Activated naive CD8-positive, alpha-beta T cell treated with anti-CD3 and anti-CD28 coated beads, Interleukin-2, amount 50 U/mL, for 16 hours (primary cell): ENCODE data around the gene MICOS13.
"Not testable (repeated sequence)": the region's sequence is repeated elsewhere in the genome, so short reads cannot be mapped to it uniquely, and the experiment has no call there.

Experiments used
- DNase-seq: peaks from one replicate; pipeline ENCODE4 v3.0.0-alpha.2; 2020; ENCODE audit warnings: low read depth, low spot score

The MICOS13 gene

DNA sequence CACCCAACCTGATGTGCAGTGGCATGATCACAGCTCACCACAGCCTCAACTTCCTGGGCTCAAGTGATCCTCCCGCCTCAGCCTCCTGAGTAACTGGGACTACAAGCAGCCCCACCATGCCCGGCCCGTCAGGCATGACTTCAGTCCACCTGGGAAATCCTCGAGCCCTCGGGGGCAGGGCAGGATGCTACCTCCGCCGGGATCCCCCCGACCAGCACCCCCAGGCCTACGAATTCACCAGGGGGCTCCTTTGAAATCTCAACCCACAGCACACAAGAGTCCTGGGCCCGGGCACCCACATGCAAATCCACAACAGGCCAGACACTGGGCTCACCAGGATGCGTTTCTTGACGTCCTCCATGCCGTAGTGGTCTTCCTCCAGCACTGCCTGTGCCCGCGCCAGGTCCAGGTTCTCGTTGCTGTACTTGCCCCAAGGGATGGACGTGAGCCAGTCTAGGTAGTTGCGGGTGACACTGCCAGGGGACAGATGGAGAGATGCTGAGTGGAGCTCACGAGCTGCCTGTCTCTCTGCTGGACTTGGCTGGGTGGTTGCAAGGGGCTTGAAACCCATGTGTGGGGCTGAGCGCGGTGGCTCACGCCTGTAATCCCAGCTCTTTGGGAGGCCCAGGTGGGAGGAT, 20.3 kb upstream of the MICOS13 start:
- DNase-seq: no peak

DNA sequence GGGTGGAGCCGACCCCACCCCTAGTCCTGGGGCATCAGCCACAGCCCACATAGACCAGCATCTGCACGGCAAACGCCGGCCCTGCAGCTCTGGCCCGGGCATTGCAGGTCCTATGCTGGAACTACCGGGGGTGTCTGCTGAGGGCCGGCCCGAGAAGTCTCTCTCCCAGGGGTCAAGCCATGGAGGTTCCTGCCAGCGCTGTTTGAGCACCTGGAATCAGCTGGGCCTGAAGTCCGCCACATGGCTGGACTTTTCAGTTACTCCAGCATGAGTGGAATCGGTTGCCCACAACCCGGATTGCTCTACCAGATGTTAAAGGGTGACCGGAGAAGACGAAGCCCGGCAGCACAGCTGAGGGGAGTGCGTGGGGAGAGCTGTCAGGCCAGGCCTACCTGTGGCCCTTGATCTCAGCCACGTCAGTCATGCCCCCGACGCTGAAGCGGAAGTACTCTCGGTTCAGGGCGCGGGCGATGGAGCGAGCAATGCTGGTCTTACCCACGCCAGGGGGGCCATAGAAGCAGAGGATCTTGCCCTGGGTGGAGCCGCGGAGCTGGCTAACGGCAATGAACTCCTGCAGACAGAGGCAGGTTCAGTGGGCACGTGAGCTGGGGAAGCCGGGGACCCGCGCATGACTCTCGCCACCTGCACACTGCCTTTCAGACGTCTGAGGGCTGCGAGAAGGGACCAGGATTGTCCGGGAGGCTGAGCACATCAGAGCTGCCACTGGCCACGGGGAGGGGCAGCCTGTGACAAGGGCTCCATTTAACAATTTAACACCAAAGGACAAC, 18.5 kb upstream of the MICOS13 start:
- no peak for DNase-seq

DNA sequence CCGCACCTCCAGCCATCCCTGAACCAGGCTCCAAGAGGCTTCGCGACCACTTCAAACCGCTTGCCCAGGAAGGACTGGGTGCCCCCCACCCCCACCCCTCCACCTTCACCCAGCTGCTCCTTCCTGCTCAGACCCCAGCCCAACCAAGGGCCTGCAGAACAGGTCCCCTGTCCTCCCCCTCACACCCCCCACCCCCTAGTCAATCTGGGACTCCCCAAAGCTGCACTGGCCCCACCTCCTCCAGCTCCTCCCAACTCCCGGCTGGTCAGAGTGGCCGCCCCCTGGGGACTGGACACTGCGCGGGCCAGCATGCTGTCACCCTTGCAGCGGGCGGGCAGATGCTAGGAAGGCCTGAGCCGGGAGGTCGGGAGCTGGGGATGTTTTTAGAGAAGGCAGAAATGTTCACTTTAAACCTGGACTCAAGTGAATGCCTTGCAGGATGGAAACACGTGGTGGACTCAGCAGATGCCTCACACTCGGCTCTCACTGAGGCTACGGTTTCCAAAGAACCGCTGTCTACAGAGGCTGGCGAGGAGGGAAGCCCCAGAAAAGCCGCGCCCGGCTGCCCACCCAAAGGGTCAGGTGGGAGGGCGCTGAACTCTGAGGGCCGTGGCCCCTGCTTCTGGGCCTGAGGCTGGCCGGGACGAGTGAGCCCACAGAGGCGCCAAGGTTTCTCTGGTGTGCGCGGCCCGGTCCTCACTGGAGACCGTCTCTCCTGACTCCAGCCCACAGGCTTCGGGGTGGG, 17.7 kb upstream of the MICOS13 start:
- DNase-seq: no peak

DNA sequence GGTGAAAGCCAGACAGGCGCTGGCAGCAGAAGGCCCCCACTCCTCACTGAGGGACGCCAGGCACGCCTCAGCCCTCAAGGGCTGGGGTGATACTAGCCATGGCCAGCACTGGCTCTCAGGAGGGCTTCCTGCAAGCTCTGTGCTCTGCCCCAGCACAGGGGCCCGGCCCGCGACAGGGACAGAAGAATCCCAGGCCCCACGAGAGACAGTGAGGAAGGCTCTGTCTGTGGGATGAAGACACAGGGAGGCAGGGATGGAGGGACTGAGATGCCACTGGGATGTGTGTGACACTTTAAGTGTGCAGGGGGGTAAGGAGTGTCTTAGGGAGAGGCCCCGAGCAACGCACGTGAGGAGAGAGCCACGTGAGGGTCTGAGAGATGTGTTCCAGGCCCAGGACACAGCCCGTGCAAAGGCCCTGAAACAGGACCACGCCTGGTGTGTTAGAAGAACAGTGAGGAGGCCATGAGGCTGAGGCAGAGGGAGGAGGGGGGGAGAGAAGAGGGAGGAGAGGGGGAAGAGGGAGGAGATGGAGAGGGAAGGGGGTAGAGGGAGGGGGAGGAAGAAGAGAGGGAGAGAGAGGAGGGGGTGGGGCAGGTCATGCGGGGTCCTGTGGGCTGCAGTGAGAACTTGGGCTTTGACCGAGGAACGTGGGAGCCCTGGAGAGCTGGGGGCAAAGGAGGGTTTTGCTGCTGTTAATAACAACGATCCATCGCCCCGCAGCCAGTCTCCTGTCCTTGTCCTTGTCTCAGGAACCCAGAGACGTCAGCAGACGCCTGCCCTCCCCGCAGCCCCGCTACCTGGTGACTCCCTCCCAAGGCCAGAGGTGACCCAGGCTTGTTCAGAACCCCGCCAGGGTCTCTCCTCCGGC, 16.9 kb upstream of the MICOS13 start:
- DNase-seq: no peak

DNA sequence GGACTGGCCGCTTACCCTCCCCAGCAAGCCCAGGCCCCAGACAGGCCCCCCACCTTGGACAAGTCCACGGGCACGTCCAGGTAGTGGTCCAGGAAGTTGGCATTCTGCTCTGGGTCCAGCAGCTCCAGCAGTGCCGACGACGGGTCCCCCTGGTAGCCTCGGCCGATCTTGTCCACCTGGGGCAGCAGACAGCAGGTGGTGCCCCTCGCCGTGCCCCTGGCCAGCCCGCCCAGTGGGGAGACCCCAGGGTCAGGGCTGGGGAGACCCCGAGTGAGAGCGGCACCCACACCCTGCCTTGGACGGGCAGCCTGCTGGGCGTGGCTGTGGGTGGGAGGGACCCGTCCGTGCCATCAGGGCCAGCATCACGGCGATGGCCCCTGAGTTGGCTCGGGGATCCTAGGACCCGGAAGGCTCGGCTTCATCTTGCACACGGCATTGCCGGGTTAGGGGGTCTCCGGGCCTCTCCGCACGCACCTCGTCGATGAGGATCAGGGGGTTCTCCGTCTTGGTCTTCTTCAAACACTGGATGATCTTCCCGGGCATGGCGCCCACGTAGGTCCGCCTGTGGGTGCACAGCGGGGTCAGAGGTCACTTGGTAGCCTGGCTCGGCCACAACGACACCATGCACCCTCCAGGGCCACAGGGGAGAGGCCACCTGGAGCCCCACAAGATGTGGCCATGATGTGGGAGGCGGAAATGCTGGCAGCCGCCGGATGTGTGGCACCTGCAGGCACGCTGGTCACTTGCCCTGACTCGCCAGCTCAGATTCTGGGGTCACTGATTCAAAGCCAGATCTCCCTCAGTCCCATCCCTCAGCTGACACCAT, 16.1 kb upstream of the MICOS13 start:
- no peak for DNase-seq

DNA sequence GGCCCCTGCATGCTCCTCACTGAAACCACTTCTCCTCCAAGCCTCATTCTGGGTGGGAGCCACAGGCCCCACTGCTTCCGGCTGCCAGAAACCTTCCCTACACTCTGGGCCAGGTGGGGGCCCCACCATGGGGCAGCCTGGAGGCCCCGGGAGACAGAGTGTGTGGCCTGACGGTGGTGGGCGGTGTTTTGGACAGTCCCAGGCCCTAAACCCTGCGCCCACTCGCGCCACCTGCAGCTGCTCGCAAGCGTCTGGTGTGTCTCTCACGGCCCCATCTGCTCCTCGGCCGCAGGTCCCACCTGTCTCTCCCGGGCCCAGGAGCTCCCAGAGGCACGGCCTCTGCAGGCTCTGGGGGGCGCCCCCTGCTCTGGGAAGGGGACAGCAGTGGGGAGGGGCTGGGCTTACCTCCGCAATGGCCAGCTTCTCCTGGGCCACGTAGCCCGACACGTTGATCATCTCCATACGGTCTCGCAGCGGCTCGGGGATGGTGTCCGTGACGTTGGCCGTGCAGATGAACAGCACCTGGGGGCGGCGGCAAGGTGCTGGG, 15.4 kb upstream of the MICOS13 start:
- DNase-seq: no peak

DNA sequence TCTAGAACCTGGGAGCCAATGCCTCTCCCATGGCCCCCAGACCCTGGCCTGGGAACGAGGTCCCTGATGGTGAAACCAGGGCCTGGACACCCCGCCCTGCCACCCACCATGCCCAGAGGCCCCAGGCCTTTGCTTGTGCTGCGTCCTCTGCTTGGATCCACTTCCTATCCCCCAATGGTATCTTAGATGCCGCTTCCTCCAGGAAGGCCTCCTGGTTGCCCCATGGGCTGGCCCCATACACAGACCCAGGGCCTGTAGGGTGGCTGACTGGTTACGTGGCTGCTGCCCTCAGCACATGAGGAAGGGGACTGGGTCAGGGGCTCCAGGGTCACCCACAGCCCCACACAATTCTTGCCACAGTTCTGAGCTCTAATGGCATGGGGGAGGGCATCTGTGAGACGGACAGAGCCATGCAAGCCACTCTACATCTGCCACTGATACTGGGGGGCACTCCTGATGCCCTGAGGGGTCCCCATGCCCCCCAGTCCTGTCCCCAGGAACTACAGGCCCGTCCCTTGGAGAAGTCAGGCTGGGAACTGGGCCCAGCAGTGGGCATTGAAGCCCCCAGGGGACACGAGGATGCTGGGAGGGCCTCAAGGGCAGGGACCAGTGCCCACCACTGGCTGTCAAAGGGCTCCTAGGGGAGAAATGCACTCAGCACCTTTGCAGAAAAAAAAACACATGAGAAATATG, 14.8 kb upstream of the MICOS13 start:
- no peak for DNase-seq

DNA sequence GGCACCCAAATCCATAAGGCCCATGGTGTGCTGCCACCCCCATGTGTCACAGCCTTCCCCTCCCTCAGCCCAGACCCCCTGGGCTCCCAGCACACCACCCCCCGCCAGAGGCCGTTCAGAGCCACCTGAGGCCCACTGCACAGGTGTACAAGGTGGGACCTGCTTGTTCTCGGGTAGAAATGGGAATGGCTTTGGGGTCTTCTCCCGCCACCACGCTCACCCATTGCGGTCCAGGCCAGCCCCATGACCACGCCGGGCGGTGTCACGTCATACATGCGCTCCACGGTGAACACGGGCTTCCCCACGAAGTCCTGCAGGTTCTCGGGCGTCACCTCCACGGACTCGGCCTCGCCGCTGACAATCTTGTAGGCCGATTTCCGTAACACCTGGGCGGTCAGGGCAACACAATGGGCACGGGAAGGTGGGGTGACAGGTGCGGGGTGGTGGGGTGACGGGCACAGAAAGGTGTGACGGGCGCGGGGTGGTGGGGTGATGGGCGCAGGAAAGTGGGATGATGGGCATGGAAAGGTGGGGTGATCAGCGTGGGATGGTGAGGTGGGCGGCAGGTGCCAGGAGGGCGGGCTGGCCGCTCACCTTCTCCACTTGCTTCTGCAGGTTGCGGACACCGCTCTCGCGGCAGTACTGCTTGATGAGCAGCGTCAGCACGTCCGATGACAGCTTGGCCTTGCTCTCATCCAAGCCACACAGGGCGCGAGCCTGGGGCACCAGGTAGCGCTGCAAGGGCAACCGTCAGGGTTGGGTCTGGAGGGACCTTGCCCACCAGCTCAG, 14.0 kb upstream of the MICOS13 start:
- DNase-seq: no peak

DNA sequence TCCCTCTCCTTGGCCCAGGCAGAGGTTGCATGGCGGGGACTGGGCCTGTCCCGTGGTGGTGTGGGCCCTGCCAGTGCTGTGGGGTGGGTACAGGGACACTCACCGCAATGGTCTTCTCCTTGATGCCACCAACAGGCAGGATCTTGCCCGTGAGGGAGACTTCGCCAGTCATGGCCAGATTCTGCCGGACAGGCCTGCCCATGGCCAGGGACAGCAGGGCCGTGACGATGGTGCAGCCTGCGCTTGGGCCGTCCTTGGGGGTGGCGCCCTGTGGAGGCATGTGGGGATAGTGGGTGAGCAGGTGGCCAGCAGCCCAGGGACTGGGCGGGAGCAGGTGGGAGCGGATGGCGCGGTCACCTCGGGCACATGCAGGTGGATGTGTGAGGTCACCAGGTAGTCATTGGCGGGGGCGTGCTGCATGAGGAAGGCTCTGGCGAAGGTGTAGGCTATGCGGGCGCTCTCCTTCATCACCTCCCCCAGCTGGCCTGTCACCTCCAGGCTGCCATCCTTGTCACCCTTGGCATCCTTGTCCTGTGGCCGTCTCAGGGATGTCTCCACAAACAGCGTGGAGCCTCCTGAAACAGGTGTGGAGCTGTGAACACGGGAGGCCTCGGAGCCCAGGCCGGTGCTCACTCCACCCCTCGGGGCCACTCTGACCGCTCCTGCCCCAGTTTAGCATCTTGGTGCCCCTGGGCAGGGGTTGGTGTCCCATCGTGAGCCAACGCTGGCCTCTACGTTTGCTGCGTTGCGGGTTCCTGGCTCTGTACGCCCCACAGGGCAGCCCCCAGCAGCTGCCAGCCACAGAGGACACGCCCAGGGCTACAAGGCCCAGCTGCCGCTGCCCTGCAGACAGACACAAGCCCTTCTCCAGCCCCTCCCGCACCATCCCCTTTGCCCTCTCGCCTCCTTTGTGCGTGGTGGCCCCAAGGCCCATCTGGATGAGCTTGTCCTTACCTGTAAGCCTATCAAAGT, 13.2 kb upstream of the MICOS13 start:
- DNase-seq: no peak

DNA sequence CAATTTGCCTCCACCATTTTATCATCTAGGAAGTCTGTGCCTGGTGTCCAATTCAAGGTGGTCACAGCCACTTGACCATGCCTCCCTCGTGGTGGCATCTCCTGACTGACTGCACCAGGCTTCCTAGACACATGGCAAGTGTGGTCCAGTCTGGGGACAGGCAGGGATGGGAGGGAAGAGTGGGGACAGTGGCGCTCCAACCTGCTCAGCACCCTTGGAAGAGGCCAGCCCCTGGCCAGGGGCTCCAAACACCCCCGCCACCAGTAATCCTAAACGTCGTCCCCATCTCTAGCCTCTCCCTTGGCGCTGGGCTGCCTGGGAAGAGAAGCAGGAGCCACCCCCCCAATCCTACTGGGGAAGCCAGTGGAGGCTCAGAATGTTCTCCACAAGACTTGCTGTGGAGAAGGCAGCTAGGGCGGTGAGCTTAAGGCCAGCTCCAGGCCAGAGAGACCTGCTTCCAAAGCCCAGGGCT, 12.4 kb upstream of the MICOS13 start:
- DNase-seq: no peak

DNA sequence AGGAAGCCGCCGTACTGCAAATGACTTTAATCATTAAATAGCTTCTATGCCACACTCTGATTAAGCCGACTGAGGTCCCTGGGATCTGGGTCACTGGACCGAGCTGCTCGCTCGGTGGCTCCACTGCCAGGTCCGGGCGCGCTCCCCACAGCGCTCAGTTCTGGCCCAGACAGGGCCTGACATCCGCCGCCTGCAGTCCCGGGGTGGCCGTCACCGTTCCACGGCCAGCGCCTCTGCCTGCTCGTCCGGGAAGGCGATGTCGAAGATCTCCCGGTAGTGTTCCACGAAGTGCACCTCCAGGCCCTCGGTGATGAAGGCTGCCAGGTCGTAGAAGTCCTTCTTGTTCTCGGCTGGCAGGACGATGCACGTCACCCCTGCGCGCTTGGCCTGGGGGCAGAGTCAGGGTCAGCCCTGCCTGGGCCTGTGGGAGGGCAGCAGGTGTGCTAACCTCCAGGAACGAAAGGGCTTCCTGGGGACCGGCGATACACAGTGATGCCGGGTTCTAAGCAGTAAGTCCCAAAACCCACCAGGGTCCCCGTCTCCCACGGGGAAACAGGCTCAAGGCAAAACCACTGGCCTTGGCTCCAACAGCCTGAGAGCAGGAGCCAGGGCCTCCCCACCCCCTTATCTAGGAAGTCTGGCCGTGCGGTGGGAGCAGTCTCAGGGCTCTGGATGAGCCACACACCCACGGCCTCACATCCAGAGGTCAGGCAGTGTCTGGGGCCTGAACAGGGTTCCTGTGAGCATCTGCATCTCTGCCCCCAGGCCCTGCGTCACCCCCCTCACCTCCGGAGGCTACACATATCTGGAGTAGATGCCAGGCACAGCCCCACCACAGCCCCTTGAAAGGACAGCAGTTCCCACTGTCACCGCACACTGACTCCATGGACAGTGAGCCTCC, 11.8 kb upstream of the MICOS13 start:
- DNase-seq: no peak

DNA sequence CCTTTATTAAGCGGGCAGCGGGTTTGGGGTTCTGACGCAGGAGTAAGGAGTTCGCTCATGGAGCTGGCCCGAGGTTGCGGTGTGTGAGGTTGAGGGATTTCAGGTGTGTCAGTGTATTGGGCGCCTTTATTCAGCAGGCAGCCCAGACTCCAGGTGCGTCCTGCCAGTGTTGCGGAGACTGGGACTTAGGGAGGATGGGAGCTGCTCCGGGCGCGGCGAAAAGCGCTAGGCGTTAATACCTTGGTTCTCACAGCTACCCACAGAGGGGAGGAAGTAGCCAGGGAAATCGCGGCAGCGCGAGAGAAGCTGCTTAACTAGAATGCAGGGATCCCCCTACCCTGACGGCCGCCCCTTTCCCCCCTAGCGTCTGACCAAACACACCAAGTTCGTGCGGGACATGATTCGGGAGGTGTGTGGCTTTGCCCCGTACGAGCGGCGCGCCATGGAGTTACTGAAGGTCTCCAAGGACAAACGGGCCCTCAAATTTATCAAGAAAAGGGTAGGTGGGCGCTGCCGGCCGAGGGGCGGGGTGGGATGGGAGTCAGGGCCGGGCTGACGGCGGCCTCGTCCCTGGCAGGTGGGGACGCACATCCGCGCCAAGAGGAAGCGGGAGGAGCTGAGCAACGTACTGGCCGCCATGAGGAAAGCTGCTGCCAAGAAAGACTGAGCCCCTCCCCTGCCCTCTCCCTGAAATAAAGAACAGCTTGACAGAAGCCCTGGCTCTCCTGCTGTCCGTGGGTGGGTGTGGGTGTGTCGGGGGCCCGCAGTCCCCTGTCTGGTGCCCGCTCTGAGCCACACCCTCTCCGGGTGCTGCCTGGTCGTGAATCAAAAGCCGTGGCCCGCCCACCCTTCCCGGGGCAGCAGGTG, 10.9 kb upstream of the MICOS13 start:
- DNase-seq: no peak

DNA sequence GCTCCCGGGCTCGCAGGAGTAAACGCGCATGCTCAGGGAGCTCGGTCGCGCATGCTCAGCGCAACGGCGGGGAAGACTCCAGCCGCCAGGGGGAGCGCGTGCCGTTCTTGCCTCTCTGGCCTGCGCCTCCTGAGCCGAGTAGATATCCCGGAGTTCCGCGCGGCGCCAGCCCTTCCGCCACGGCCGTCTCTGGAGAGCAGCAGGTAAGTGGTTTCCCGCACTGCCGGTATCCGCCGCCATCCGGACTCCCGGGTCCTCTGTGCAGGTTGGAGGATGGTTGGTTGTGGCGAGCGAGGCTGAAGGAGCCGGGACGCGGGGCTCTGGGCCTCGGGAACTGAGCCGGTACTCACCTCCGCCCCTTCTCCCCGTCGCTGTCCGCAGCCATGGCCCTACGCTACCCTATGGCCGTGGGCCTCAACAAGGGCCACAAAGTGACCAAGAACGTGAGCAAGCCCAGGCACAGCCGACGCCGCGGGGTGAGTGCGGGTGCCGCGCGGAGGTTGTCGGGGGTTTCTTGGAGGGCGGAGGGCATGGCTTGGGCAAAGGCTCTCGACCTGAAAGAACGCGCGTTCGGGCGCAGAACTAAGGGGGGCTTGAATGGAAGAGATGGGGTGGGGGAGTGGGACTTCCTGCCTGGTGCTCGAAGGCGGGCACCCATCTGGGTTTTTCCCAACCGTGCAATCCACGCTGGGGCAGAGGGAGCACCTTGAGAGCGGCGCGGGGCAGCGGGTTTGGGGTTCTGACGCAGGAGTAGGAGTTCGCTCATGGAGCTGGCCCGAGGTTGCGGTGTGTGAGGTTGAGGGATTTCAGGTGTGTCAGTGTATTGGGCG, 10.0 kb upstream of the MICOS13 start, which contains the start of gene RPL36:
Gene RPL36, plus strand, starts transcription at position 171 of the 830 bp plus-strand sequence. Its CDS starts 213 bp downstream, at position 384.
- DNase-seq: peak; percentile 96

DNA sequence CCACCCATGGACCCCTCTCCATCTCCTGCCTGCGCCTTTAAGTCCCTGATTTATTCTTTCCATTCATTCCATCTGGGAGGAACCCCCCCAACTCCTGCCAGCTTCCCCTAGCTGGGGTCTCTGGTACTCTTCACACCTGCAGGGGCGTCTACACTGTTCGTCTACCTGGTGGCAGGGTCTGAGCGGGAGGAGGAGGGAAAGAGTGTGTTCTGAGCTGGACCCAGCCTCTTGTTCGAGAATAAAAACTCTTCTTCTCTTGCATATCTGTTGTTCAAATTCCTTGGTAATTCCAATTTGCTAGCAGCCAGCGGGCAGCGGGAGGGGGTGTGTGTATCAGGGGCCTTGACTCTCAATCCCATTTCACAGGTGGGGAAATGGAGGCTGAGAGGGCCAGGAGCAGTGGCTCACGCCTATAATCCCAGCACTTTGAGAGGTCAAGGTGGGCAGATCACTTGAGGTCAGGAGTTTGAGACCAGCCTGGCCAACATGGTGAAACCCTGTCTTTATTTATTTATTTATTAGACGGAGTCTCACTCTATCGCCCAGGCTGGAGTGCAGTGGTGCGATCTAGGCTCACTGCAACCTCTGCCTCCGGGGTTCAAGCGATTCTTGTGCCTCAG, 8.1 kb upstream of the MICOS13 start:
- not testable (repeated sequence) for DNase-seq
